ENCODE results near the gene SAXO1. TPM values are rescaled to one million over a fixed set of nuclear protein-coding genes. Genes with fewer than 3 reads are reported as not detected.

The SAXO1 gene
- total RNA-seq, 1 donor from 2014 or later = not detected

GRCh38 chr9:18905028-18905882, 127.8 kb downstream of the SAXO1 start:
- H2AFZ ChIP-seq (ENCODE audit: low read depth, low read length) = no peak overlapping the region
- H3K36me3 ChIP-seq (ENCODE audit: insufficient read depth, low read length) = peaks cover 11% of the 10 kb centered on the region
- H3K4me1 ChIP-seq (ENCODE audit: insufficient read depth, low read length) = peaks cover 40% of the 10 kb centered on the region
- Mint-ChIP-seq H3K27me3 (ENCODE audit: low read depth, unreplicated experiment) (no peaks in the 10 kb centered on the region), H3K36me3 (ENCODE audit: low read depth, unreplicated experiment) (no peaks in the 10 kb centered on the region), H3K27ac (ENCODE audit: unreplicated experiment) (no peak overlapping the region), H3K4me1 (ENCODE audit: low read depth, unreplicated experiment) (peaks cover 25% of the 10 kb centered on the region), H3K4me3 (ENCODE audit: unreplicated experiment) (no peak overlapping the region), H3K9me3 (ENCODE audit: unreplicated experiment) (peaks cover 8% of the 10 kb centered on the region)
- H3K4me3 ChIP-seq (ENCODE audit: insufficient read depth, low read depth, low read length) = no peak overlapping the region
- H3K27ac ChIP-seq (ENCODE audit: low read depth, low read length) = peak overlapping the region; percentile 83
- no peak for TF ChIP-seq EZH2 (IDR thresholded peaks at IDR 0.05; ENCODE audit: insufficient read depth, low read length)
- no peaks in the 10 kb centered on the region for H4K20me1 ChIP-seq (ENCODE audit: insufficient read depth, low read length)
- FAIRE-seq = peak; percentile 90
- H3K4me2 ChIP-seq (ENCODE audit: low read length) = peak overlapping the region; percentile 75
- no peaks in the 10 kb centered on the region for H3K79me2 ChIP-seq (ENCODE audit: insufficient read depth, low read length)
- no peaks in the 10 kb centered on the region for H3K9me3 ChIP-seq (ENCODE audit: insufficient read depth, low read depth, low read length)
- no peak overlapping the region for H3K9ac ChIP-seq (ENCODE audit: low read length)
- peak; percentile 71 for DNase-seq (ENCODE audit: low read depth)
- H3K27me3 ChIP-seq (ENCODE audit: insufficient read depth, low read length) = no peaks in the 10 kb centered on the region

- Mint-ChIP-seq H3K36me3 (ENCODE audit: low read depth, unreplicated experiment) (no peaks in the 10 kb centered on the region), H3K9me3 (ENCODE audit: unreplicated experiment) (peaks cover 8% of the 10 kb centered on the region), H3K27ac (ENCODE audit: unreplicated experiment) (no peak overlapping the region), H3K4me1 (ENCODE audit: low read depth, unreplicated experiment) (peaks cover 24% of the 10 kb centered on the region), H3K4me3 (ENCODE audit: unreplicated experiment) (no peak overlapping the region), H3K27me3 (ENCODE audit: low read depth, unreplicated experiment) (no peaks in the 10 kb centered on the region)
- DNase-seq (ENCODE audit: low read depth) (no peak), FAIRE-seq (no peak)
- Histone ChIP-seq H3K4me2 (ENCODE audit: low read length) (no peak overlapping the region), H3K36me3 (ENCODE audit: insufficient read depth, low read length) (peaks cover 6% of the 10 kb centered on the region), H4K20me1 (ENCODE audit: insufficient read depth, low read length) (no peaks in the 10 kb centered on the region), H3K27ac (ENCODE audit: low read depth, low read length) (no peak overlapping the region), H3K79me2 (ENCODE audit: insufficient read depth, low read length) (no peaks in the 10 kb centered on the region), H3K4me1 (ENCODE audit: insufficient read depth, low read length) (peaks cover 30% of the 10 kb centered on the region), H3K9me3 (ENCODE audit: insufficient read depth, low read depth, low read length) (no peaks in the 10 kb centered on the region), H3K27me3 (ENCODE audit: insufficient read depth, low read length) (no peaks in the 10 kb centered on the region), H3K9ac (ENCODE audit: low read length) (no peak overlapping the region), H3K4me3 (ENCODE audit: insufficient read depth, low read depth, low read length) (no peak overlapping the region), H2AFZ (ENCODE audit: low read depth, low read length) (no peak overlapping the region)
- TF ChIP-seq EZH2 (IDR thresholded peaks at IDR 0.05; ENCODE audit: insufficient read depth, low read length) (no peak), CTCF (IDR thresholded peaks at IDR 0.05; ENCODE audit: insufficient read depth, low read depth, low read length) (no peak)
Measured at GRCh38 chr9:18903450-18903849, 129.6 kb downstream of the SAXO1 start.

GRCh38 chr9:18896531-18897179, 136.4 kb downstream of the SAXO1 start:
- Histone ChIP-seq H4K20me1 (ENCODE audit: insufficient read depth, low read length) (peaks cover 4% of the 10 kb centered on the region), H3K9ac (ENCODE audit: low read length) (no peak overlapping the region), H2AFZ (ENCODE audit: low read depth, low read length) (no peak overlapping the region), H3K4me3 (ENCODE audit: insufficient read depth, low read depth, low read length) (no peak overlapping the region), H3K4me2 (ENCODE audit: low read length) (no peak overlapping the region), H3K4me1 (ENCODE audit: insufficient read depth, low read length) (peaks cover 10% of the 10 kb centered on the region), H3K79me2 (ENCODE audit: insufficient read depth, low read length) (no peaks in the 10 kb centered on the region), H3K36me3 (ENCODE audit: insufficient read depth, low read length) (peaks cover 51% of the 10 kb centered on the region), H3K9me3 (ENCODE audit: insufficient read depth, low read depth, low read length) (peaks cover 16% of the 10 kb centered on the region), H3K27ac (ENCODE audit: low read depth, low read length) (no peak overlapping the region), H3K27me3 (ENCODE audit: insufficient read depth, low read length) (no peaks in the 10 kb centered on the region)
- Mint-ChIP-seq H3K36me3 (ENCODE audit: low read depth, unreplicated experiment) (peaks cover 8% of the 10 kb centered on the region), H3K27me3 (ENCODE audit: low read depth, unreplicated experiment) (no peaks in the 10 kb centered on the region), H3K27ac (ENCODE audit: unreplicated experiment) (no peak overlapping the region), H3K4me3 (ENCODE audit: unreplicated experiment) (no peak overlapping the region), H3K9me3 (ENCODE audit: unreplicated experiment) (peaks cover 2% of the 10 kb centered on the region), H3K4me1 (ENCODE audit: low read depth, unreplicated experiment) (peaks cover 2% of the 10 kb centered on the region)
- no peak for FAIRE-seq
- peak; percentile 17 for DNase-seq (ENCODE audit: low read depth)
- TF ChIP-seq EZH2 (IDR thresholded peaks at IDR 0.05; ENCODE audit: insufficient read depth, low read length) (no peak), CTCF (IDR thresholded peaks at IDR 0.05; ENCODE audit: insufficient read depth, low read depth, low read length) (no peak)
